GM12873 (cell line): ENCODE measurements around the gene SPOP.

ENCODE experiments used
- CTCF ChIP-seq: IDR thresholded peaks from 2 replicates; pipeline ENCODE4 v1.5.1; 2012; ENCODE audit warnings: low read depth, mild to moderate bottlenecking, moderate library complexity, low read length, control low read depth; ENCODE audit not compliant: insufficient read depth; ENCODE audit errors: missing control alignments

SPOP gene

GRCh38 chr17:49632201-49632600, 45.7 kb downstream of the SPOP start:
- no peak for TF ChIP-seq CTCF

- no peak for TF ChIP-seq CTCF
These were observed 46.4 kb downstream of the SPOP start for GRCh38 chr17:49631496-49631895.

DNA sequence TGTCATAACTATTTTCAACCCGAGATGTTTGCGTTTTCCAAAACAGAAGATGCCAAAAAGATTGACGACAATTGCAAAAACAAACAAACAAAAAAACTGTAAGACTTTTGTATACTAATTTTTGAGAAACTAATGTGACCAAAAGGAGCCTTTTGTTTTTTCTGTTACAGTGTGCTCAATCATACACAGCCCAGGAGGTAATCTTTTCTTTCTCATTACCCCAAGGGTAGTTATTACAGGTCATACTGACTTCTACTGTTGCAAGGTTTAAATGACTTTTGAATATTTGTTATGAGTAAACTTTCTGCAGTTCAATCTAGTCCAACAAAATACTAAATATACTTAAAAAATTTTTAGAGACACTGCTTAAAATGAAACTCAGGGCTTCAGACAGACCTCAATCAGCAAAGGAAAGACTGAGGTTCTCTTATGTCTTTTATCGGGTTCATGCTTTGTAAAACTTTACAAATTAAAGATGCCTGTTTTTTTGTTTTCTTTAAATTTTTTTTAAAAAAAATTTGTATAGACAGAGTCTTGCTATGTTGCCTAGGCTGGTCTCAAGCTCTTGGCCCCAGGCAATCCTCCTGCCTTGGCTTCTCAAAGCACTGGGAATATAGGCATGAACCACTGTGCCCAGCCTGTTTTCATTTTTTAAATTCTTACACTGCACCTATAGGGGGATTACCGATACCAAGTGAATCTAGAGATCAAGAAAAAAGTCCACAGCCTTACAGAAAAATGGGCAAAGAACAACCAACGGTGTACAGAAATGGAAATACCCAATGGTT, 47.6 kb downstream of the SPOP start:
- no peak for TF ChIP-seq CTCF

DNA sequence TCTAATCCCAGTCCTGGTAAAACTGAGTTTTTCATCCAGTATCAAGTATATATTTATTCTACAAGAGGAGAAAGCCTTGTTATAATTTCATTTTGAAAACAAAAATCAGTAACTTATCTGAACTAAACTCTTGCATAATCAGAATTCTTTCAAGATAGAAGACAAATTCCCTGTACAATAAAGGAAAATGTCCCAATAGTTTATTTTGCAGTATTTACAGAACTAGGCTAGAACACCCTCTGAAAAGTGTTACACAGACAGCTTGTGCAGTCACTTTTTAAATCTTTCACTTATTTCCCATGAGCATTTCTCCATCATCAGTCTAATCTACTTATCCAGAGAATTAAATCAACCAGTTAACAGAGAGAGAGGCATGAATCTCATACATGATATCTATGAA, 48.5 kb downstream of the SPOP start:
- TF ChIP-seq CTCF: no peak

- TF ChIP-seq CTCF: no peak
These were observed 53.0 kb downstream of the SPOP start for GRCh38 chr17:49624896-49625295.

- no peak for TF ChIP-seq CTCF
These were observed 55.9 kb downstream of the SPOP start for GRCh38 chr17:49621946-49622529.

- no peak for TF ChIP-seq CTCF
These were observed 56.5 kb downstream of the SPOP start for GRCh38 chr17:49621420-49621819.
